ENCODE measurements around the gene OR6S1.

The OR6S1 gene

DNA sequence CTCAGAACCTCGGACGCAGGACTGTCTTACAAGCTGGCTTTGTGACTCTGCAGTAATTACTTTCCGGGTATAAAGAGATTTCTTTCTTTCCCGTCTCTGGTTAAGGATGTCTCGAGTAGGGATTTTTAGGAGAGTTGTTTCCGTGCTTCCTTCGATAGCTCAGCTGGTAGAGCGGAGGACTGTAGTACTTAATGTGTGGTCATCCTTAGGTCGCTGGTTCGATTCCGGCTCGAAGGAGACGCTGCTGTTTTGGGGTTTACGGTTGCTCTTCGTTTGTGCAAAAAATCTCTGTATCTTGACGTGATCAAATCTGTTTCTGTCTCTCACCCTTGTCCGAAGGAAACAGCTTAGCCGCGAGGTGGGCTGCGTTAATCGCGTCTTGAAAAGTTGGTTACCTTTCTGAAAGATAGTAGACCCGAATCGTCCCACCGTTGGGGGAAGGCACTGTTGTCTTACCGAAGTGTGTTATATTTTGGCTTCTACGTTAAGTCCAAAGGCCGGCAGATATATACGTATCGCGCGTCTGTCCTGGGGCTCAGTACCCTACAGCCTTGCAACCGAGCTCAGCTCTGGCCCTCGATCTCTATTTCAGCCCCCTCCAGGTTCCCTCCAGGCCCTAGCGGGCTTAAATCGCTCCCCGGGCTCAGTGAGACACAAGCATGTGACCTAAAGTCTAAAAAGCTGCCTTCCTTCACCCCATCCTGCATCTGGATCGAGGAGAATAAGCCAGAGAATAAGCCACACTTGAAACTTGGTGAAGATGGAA is 41.8 kb upstream of the OR6S1 start (continued):
- TF ChIP-seq, protein P1, sequence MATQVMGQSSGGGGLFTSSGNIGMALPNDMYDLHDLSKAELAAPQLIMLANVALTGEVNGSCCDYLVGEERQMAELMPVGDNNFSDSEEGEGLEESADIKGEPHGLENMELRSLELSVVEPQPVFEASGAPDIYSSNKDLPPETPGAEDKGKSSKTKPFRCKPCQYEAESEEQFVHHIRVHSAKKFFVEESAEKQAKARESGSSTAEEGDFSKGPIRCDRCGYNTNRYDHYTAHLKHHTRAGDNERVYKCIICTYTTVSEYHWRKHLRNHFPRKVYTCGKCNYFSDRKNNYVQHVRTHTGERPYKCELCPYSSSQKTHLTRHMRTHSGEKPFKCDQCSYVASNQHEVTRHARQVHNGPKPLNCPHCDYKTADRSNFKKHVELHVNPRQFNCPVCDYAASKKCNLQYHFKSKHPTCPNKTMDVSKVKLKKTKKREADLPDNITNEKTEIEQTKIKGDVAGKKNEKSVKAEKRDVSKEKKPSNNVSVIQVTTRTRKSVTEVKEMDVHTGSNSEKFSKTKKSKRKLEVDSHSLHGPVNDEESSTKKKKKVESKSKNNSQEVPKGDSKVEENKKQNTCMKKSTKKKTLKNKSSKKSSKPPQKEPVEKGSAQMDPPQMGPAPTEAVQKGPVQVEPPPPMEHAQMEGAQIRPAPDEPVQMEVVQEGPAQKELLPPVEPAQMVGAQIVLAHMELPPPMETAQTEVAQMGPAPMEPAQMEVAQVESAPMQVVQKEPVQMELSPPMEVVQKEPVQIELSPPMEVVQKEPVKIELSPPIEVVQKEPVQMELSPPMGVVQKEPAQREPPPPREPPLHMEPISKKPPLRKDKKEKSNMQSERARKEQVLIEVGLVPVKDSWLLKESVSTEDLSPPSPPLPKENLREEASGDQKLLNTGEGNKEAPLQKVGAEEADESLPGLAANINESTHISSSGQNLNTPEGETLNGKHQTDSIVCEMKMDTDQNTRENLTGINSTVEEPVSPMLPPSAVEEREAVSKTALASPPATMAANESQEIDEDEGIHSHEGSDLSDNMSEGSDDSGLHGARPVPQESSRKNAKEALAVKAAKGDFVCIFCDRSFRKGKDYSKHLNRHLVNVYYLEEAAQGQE (tag by site-specific recombination; IDR thresholded peaks at IDR 0.05): peak; percentile 85
- TF ChIP-seq, protein P2, sequence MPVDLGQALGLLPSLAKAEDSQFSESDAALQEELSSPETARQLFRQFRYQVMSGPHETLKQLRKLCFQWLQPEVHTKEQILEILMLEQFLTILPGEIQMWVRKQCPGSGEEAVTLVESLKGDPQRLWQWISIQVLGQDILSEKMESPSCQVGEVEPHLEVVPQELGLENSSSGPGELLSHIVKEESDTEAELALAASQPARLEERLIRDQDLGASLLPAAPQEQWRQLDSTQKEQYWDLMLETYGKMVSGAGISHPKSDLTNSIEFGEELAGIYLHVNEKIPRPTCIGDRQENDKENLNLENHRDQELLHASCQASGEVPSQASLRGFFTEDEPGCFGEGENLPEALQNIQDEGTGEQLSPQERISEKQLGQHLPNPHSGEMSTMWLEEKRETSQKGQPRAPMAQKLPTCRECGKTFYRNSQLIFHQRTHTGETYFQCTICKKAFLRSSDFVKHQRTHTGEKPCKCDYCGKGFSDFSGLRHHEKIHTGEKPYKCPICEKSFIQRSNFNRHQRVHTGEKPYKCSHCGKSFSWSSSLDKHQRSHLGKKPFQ (tag by site-specific recombination; IDR thresholded peaks at IDR 0.05): no peak
- TF ChIP-seq GLIS2 (tag by site-specific recombination; IDR thresholded peaks at IDR 0.05) (no peak), ZNF433 (tag by site-specific recombination; IDR thresholded peaks at IDR 0.05; ENCODE audit: low read depth) (no peak), ZNF133 (tag by site-specific recombination; IDR thresholded peaks at IDR 0.05) (no peak), SCRT2 (tag by site-specific recombination; IDR thresholded peaks at IDR 0.05) (no peak), ZNF677 (tag by site-specific recombination; IDR thresholded peaks at IDR 0.05) (no peak), ZNF341 (tag by site-specific recombination; IDR thresholded peaks at IDR 0.05; ENCODE audit: low read depth) (no peak), ZBTB17 (tag by site-specific recombination; IDR thresholded peaks at IDR 0.05) (peak; percentile 31; the same call in 1 of the 2 replicates), ZNF600 (tag by site-specific recombination; IDR thresholded peaks at IDR 0.05) (no peak), GLI2 (tag by site-specific recombination; IDR thresholded peaks at IDR 0.05; ENCODE audit: borderline replicate concordance, low read depth) (no peak), ZNF654 (tag by site-specific recombination; IDR thresholded peaks at IDR 0.05; ENCODE audit: low read depth) (no peak), ZNF366 (tag by site-specific recombination; conservative IDR thresholded peaks at IDR 0.05) (peak; percentile 84), ZNF530 (tag by site-specific recombination; IDR thresholded peaks at IDR 0.05; ENCODE audit: low read depth) (no peak), ZNF416 (tag by site-specific recombination; IDR thresholded peaks at IDR 0.05) (no peak)
- TF ChIP-seq, protein P3, sequence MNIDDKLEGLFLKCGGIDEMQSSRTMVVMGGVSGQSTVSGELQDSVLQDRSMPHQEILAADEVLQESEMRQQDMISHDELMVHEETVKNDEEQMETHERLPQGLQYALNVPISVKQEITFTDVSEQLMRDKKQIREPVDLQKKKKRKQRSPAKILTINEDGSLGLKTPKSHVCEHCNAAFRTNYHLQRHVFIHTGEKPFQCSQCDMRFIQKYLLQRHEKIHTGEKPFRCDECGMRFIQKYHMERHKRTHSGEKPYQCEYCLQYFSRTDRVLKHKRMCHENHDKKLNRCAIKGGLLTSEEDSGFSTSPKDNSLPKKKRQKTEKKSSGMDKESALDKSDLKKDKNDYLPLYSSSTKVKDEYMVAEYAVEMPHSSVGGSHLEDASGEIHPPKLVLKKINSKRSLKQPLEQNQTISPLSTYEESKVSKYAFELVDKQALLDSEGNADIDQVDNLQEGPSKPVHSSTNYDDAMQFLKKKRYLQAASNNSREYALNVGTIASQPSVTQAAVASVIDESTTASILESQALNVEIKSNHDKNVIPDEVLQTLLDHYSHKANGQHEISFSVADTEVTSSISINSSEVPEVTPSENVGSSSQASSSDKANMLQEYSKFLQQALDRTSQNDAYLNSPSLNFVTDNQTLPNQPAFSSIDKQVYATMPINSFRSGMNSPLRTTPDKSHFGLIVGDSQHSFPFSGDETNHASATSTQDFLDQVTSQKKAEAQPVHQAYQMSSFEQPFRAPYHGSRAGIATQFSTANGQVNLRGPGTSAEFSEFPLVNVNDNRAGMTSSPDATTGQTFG (tag by site-specific recombination; IDR thresholded peaks at IDR 0.05; ENCODE audit: borderline replicate concordance): no peak
- TF ChIP-seq, protein P4, sequence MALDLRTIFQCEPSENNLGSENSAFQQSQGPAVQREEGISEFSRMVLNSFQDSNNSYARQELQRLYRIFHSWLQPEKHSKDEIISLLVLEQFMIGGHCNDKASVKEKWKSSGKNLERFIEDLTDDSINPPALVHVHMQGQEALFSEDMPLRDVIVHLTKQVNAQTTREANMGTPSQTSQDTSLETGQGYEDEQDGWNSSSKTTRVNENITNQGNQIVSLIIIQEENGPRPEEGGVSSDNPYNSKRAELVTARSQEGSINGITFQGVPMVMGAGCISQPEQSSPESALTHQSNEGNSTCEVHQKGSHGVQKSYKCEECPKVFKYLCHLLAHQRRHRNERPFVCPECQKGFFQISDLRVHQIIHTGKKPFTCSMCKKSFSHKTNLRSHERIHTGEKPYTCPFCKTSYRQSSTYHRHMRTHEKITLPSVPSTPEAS (tag by site-specific recombination; IDR thresholded peaks at IDR 0.05): 0 out of 2 replicates have a peak, but pooled peaks have one; percentile 41
- TF ChIP-seq, protein P5, sequence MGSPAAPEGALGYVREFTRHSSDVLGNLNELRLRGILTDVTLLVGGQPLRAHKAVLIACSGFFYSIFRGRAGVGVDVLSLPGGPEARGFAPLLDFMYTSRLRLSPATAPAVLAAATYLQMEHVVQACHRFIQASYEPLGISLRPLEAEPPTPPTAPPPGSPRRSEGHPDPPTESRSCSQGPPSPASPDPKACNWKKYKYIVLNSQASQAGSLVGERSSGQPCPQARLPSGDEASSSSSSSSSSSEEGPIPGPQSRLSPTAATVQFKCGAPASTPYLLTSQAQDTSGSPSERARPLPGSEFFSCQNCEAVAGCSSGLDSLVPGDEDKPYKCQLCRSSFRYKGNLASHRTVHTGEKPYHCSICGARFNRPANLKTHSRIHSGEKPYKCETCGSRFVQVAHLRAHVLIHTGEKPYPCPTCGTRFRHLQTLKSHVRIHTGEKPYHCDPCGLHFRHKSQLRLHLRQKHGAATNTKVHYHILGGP (tag by site-specific recombination; IDR thresholded peaks at IDR 0.05): no peak
- TF ChIP-seq, protein P6, sequence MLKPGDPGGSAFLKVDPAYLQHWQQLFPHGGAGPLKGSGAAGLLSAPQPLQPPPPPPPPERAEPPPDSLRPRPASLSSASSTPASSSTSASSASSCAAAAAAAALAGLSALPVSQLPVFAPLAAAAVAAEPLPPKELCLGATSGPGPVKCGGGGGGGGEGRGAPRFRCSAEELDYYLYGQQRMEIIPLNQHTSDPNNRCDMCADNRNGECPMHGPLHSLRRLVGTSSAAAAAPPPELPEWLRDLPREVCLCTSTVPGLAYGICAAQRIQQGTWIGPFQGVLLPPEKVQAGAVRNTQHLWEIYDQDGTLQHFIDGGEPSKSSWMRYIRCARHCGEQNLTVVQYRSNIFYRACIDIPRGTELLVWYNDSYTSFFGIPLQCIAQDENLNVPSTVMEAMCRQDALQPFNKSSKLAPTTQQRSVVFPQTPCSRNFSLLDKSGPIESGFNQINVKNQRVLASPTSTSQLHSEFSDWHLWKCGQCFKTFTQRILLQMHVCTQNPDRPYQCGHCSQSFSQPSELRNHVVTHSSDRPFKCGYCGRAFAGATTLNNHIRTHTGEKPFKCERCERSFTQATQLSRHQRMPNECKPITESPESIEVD (tag by site-specific recombination; IDR thresholded peaks at IDR 0.05): no peak
- TF ChIP-seq, protein P7, sequence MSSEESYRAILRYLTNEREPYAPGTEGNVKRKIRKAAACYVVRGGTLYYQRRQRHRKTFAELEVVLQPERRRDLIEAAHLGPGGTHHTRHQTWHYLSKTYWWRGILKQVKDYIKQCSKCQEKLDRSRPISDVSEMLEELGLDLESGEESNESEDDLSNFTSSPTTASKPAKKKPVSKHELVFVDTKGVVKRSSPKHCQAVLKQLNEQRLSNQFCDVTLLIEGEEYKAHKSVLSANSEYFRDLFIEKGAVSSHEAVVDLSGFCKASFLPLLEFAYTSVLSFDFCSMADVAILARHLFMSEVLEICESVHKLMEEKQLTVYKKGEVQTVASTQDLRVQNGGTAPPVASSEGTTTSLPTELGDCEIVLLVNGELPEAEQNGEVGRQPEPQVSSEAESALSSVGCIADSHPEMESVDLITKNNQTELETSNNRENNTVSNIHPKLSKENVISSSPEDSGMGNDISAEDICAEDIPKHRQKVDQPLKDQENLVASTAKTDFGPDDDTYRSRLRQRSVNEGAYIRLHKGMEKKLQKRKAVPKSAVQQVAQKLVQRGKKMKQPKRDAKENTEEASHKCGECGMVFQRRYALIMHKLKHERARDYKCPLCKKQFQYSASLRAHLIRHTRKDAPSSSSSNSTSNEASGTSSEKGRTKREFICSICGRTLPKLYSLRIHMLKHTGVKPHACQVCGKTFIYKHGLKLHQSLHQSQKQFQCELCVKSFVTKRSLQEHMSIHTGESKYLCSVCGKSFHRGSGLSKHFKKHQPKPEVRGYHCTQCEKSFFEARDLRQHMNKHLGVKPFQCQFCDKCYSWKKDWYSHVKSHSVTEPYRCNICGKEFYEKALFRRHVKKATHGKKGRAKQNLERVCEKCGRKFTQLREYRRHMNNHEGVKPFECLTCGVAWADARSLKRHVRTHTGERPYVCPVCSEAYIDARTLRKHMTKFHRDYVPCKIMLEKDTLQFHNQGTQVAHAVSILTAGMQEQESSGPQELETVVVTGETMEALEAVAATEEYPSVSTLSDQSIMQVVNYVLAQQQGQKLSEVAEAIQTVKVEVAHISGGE (tag by site-specific recombination; conservative IDR thresholded peaks at IDR 0.05; ENCODE audit: low read depth): no peak

Measured in HEK293 (cell line).